HG03103 (cell line): ENCODE measurements around the gene ALDH1B1.
A peak's percentile ranks its signal among the peaks of the same experiment; 100 is the strongest.
"Not testable (repeated sequence)": the region's sequence is repeated elsewhere in the genome, so short reads cannot be mapped to it uniquely, and the experiment has no call there.

Experiments used
- ATAC-seq: cut with Tn5 transposase; IDR thresholded peaks from one replicate; pipeline ENCODE4 v1.9.1; 2021; ENCODE audit warnings: low read depth; ENCODE audit not compliant: unreplicated experiment

The ALDH1B1 gene

GRCh38 chr9:38385896-38386295 lies 6.6 kb upstream of the ALDH1B1 start:
- ATAC-seq = no peak

- ATAC-seq = no peak
These were observed 6.1 kb upstream of the ALDH1B1 start for GRCh38 chr9:38386319-38386895.

DNA sequence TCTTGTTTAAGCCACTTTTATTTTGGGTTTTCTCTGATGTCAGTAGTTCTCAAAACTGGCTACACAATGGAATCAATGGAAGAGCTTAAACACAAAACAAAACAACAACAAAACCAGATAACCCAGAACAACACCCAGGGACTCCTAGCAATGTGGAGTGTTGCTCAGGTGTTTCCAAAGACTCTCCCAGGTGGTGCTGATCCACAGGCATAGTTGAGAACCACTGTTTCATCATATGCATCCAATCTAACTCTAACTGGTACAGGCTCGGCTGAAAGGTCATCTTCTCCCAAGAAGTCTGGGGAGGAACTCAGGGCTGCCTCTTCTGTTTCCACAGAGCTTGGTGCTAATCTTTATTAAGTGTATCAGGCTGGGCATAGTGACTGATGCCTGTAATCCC lies 5.4 kb upstream of the ALDH1B1 start:
- no peak for ATAC-seq

GRCh38 chr9:38387751-38388150 lies 4.8 kb upstream of the ALDH1B1 start:
- ATAC-seq = no peak

GRCh38 chr9:38388283-38389223 lies 3.9 kb upstream of the ALDH1B1 start:
- no peak for ATAC-seq

DNA sequence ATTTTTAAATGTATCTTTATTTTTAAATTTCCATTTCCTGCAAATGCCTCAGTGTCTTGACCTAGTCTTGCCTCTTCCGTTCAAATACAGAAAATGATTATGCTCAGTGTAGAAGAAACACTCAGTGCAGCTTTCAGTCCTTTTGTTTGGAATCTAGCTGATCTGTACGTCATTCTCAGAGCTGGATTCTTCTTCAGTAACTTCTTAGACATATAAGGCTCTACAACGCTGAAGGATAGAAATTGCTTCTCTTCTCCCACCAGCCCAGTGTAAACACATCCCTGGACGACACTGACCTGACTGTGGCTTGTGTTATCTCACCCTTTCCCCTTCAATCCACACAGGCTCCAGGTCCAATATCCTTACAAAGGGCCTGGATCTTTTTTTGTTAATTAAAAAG lies 3.2 kb upstream of the ALDH1B1 start:
- no peak for ATAC-seq

DNA sequence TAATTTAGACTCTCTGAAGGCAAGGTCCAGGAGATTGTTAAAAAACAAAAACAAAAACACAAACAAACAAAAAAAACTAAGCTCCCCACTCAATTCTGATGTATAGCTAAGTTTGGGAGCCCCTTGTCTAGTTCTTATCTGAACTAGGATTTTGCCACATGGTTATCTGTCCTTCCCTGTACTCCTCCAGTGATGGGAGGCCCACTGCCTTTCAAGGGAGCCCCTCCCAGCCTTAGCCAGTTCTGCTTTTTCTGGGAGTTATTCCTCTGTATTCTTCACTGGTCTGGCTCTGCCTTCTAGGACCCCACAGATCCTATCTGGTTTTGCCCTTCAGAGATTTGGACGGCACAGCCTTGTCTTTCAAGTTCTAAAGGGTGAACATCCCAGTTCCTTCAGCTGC lies 2.1 kb upstream of the ALDH1B1 start:
- ATAC-seq = no peak

DNA sequence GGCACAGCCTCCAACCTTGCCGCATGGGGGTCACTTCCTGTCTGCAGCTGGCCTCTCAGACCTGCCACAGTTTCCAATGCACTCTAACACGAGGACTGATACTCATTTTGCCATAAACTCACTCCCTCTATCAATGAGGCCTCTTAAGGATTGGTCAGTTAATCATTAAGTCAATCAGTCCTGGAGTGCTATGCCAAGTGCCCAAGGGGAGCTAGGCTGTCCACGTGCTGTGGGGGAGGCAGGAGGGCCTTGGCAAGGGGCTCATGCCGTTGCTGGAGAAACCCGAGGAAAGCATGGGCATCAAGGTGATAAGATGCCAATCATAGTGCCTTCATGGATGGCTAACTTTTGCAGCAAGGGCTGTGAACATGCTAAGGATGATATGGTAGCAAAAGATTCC lies 1.7 kb upstream of the ALDH1B1 start:
- ATAC-seq = no peak

DNA sequence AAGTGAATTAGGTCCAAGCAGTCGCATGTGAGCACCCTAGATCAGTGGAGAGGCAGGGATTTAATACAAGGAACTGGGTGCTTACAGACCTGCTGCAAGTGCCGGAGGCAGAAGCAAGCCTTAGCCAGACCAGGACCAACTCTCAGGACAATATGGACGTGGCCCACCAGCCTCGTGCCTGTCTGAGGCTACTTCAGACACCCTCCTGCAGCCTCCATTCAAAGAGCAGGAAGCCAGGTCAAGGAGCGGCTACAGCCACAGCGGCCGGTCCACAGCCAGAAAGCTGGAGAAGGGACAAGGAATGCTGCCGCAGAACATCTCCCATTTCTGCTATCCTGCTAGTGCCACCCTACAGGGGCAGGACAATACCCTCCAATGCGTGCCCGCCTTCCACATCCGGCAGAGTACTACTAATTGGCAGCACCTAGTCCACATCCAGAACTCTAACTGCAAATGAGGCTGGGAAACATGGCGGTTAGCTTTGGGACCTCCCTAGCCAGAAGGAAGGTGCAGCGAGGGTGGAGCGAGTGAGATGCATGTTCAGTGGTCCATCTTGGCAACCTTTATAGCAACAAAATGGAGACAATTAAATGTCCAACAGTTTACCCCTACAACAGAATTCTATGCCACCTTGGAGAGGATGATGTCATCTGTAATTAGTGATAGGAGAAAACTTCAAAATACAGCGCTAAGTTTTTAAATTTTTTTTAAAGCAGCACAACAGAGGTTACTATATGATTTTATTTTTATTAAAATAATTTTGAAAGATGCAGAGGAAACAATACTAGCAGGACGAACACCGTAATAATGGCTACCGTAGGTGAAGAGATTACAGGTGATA lies 1.0 kb upstream of the ALDH1B1 start:
- ATAC-seq = no peak

DNA sequence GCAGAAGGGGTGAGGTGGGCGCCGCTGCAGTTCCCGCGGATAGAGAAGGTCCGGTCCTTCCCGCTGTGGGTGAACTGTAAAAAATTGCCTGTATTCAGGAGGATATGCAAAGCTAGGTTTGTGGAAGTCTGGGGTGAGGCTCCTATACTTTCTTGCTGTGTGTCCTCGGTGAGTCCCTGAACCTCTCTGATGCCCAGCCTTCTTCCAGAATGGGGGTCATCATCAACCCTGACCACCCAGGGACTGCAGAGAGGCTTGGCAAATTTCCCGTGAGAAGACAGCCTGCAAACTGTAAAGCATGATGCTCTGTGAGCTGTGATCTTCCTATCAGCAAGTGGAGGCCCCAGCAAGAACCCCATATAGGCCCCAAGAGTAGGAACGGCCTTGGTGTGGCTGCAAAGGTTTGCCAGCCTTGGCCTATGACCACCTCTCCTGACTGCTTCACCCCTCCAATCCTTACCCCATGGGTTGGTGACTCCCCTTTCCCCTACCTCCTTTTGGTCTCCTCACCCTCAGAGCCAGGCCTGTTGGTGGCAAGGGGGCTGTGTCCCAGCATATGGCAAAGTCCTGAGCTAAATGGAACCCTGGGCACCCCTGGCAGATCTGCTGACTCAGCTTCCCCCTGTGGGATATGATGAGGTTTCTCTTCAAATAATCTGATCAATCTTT lies 760 bp downstream of the ALDH1B1 start:
- peak; percentile 2 for ATAC-seq

GRCh38 chr9:38394416-38394815 lies 1.9 kb downstream of the ALDH1B1 start:
- no peak for ATAC-seq

- ATAC-seq = no peak
These were observed 3.3 kb downstream of the ALDH1B1 start for GRCh38 chr9:38395653-38396370.

- no peak for ATAC-seq
These were observed 3.8 kb downstream of the ALDH1B1 start for GRCh38 chr9:38396371-38396671.

DNA sequence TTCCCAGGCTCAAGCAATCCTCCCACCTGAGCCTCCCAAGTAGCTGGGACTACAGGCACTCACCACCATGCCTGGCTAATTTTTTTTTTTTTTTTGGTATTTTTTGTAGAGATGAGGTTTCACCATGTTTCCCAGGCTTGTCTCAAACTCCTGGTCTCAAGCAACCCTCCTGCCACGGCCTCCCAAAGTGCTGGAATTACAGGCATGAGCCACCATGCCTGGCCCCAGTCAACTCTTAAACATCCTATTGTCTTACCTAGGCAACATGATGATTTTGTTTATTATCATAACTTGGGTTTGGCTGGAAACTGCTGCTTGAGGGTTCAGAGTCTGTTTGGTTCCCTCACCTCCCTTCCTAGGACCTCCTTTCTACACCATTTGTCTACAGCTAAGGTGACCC lies 6.7 kb downstream of the ALDH1B1 start:
- ATAC-seq = not testable (repeated sequence)

- ATAC-seq = no peak
These were observed 9.5 kb downstream of the ALDH1B1 start for GRCh38 chr9:38401994-38402393.

GRCh38 chr9:38404314-38404713 lies 11.8 kb downstream of the ALDH1B1 start:
- ATAC-seq = no peak

- ATAC-seq = no peak
These were observed 13.3 kb downstream of the ALDH1B1 start for GRCh38 chr9:38405785-38406184.

GRCh38 chr9:38406476-38407186 lies 14.1 kb downstream of the ALDH1B1 start:
- ATAC-seq = no peak

- no peak for ATAC-seq
These were observed 16.2 kb downstream of the ALDH1B1 start for GRCh38 chr9:38408719-38409118.

GRCh38 chr9:38412751-38413150 lies 20.2 kb downstream of the ALDH1B1 start:
- ATAC-seq = no peak
